Aorta (tissue), 5 donors: Measurements from ENCODE around the gene CIAPIN1. TPM values are rescaled to one million over a fixed set of nuclear protein-coding genes. Genes with fewer than 3 reads are reported as not detected.

Source experiments
- ATAC-seq: fragments of 200-7000 bp; cut with Tn5 transposase; one replicate; pipeline ENCODE4 v1.9.1; 2022; ENCODE audit warnings: moderate library complexity; ENCODE audit not compliant: low FRiP score
- DNase-seq, 2 donors: peaks; one replicate each; pipeline ENCODE4 v3.0.0-alpha.2; 2020
- H3K27ac ChIP-seq, 2 donors: one replicate each; pipeline ENCODE4 v1.5.1; 2013; ENCODE audit warnings: low read length in 2 of 2, mild to moderate bottlenecking in 2 of 2, moderate library complexity in 2 of 2, control low read depth in 1 of 2, inconsistent platforms in 1 of 2, low read depth in 1 of 2
- H3K27me3 ChIP-seq, 2 donors: one replicate each; pipeline ENCODE4 v1.6.1; 2013; ENCODE audit warnings: control low read depth in 1 of 2, low read length in 1 of 2, mild to moderate bottlenecking in 1 of 2, moderate library complexity in 1 of 2; ENCODE audit not compliant: insufficient read depth in 2 of 2, control insufficient read depth in 1 of 2
- H3K36me3 ChIP-seq, 2 donors: one replicate each; pipeline ENCODE4 v1.6.1; 2013; ENCODE audit warnings: control low read depth in 1 of 2, low read length in 1 of 2, mild to moderate bottlenecking in 1 of 2; ENCODE audit not compliant: insufficient read depth in 2 of 2, control insufficient read depth in 1 of 2
- H3K4me1 ChIP-seq, 2 donors: one replicate each; pipeline ENCODE4 v1.6.1; 2013; ENCODE audit warnings: low read length in 2 of 2, control low read depth in 1 of 2, mild to moderate bottlenecking in 1 of 2, moderate library complexity in 1 of 2; ENCODE audit not compliant: insufficient read depth in 2 of 2, control insufficient read depth in 1 of 2
- H3K4me3 ChIP-seq, 2 donors: one replicate each; pipeline ENCODE4 v1.5.1; 2013; ENCODE audit warnings: low read length in 2 of 2, control low read depth in 1 of 2, mild to moderate bottlenecking in 1 of 2
- H3K9me3 ChIP-seq: one replicate; pipeline ENCODE4 v1.6.1; 2013; ENCODE audit warnings: mild to moderate bottlenecking, low read length; ENCODE audit not compliant: control insufficient read depth
- WGBS, 2 donors: extraction: QIAGEN DNeasy Blood & Tissue Kit; methylation state at CpG; one replicate each; pipeline ENCODE4 v1.1.7; 2013; 5-methylcytosine and 5-hydroxymethylcytosine counted together
- intact Hi-C, 2 donors: fragments of 100-400 bp; cut with DNase I; formaldehyde crosslinking; loops; one replicate each; pipeline versions ENCODE4 v1.14.2 to v1.15.0; 2022
- polyA plus RNA-seq, 2 donors: library from polyadenylated mRNA; stranded (reverse); fragments of 200-250 nt; gene quantifications; one replicate each; pipeline ENCODE4 v1.2.3, GENCODE V29; 2013
- total RNA-seq, 2 donors: library from RNA; stranded (reverse); fragmentation: NEBNext Ultra II Directional; extraction: Animal tissue kit (Norgen Biotek cat#: 25700); gene quantifications; one replicate each; pipeline ENCODE4 v1.2.1, GENCODE V29; 2021
- donor health status: healthy with polysubstance abuse.
- donor health status: Bipolar disorder and iron deficiency.
- donor health status: DM: no; HTN: no; CAD: no.
- donor health status: DM: no; HTN: no; CAD: no.
- donor health status: DM: yes; HTN: yes; CAD: no.

Gene CIAPIN1
- total and polyA plus RNA-seq, 4 donors: 16.3 to 27.4 (median 24.1) TPM

DNA sequence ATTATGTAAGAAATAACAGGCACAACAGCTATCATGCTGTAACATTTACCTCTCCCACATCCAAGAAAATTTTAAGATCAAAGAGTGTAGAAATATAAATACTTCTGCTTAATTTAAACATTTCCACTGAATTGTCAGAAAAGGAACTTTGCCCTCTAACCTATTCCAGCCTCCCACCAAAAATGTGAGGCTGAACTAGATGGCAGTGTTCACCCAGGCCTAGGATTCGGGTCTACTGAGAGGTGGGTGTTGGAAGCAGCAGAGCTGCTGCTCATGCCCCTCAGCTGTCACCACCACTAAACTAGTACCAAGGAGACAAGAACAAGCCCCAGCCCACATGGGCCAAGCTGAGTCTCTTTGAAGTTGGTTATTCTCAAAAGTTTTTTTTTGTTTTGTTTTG, 11.3 kb downstream of the CIAPIN1 start:
- Histone ChIP-seq H3K9me3 (no peaks in the 10 kb centered on the region), H3K4me3 (no peak overlapping the region), H3K27me3 (no peaks in the 10 kb centered on the region), H3K4me1 (no peaks in the 10 kb centered on the region), H3K27ac (no peak overlapping the region), H3K36me3 (peaks cover 2 to 19% of the 10 kb centered on the region in 2 donors)
- intact Hi-C loops: no loop called here
- no peak for DNase-seq
- no peak for ATAC-seq
- WGBS, 2 donors: 80 to 93% methylated on average over 1 of the region's 1 CpG

DNA sequence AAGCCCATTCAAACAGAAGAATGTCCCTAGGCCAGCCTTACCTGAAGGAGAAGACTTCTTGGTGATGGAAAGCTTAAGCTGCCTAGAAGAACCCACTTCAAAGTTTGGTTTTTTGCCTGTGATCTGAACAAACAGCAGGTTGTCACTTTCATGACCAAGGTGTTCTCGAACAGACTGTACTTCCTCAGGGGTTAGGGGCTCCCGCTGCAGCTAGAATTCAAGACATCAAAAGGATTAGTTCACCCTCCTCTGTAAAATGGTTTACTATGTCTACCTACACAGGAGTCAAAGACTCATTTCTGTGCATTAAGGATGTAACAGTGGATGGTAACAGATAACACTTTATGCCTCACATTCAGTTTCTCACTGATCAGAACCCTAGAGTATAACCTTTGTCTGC, 13.2 kb downstream of the CIAPIN1 start:
- DNase-seq: no peak
- peaks cover 4 to 20% of the 10 kb centered on the region in 2 donors for H3K36me3 ChIP-seq
- H3K9me3 ChIP-seq: no peaks in the 10 kb centered on the region
- H3K27me3 ChIP-seq: no peaks in the 10 kb centered on the region
- intact Hi-C loops: no loop called here
- H3K27ac ChIP-seq: no peak overlapping the region
- ATAC-seq: no peak
- no peaks in the 10 kb centered on the region for H3K4me1 ChIP-seq
- H3K4me3 ChIP-seq: no peak overlapping the region
- 95 to 96% methylated on average over 2 of the region's 2 CpGs for WGBS, 2 donors

DNA sequence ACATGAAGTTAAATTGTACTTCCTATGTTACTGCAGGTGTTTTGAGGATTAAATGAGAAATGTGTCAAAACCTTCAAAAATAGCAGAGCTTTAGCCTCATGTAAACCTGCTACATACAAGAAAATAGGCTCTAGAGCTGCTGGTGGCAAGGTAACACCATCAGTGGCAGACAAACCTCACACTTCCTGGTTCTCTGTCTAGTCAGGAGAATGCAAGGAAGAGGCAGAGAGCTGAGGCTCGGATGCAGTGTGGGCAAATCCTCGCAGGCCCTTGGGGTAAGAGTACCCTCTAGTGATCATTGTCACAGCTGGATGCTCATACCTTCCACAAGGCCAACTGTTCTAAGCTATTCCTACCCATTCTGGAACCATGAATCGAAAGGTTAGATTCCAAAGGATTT, 14.2 kb downstream of the CIAPIN1 start:
- Histone ChIP-seq H3K36me3 (peaks cover 4 to 22% of the 10 kb centered on the region in 2 donors), H3K4me1 (no peaks in the 10 kb centered on the region), H3K9me3 (no peaks in the 10 kb centered on the region), H3K27me3 (no peaks in the 10 kb centered on the region), H3K27ac (no peak overlapping the region), H3K4me3 (no peak overlapping the region)
- ATAC-seq (no peak), DNase-seq (no peak)
- 89 to 93% methylated on average over 3 of the region's 3 CpGs for WGBS, 2 donors
- intact Hi-C loops: no loop called here

DNA sequence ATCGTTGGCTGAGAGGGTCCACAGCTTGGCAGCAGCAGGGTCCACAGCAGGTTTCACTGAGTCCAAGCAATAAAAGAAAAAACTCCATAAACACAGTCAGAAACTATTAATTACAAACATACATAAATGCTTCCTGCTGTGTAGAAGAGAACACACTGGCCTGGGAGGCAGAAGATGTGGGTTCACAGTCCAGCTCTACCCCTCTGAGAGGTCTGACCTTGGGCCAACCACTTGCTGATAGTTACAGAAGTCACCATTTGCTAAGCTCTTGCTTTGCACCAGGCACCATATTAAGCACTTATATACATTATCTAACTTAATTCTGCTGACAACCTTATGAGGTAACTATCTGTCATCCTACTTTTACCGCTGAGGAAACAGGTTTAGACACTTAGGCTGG, 14.7 kb downstream of the CIAPIN1 start:
- Histone ChIP-seq H3K4me1 (no peaks in the 10 kb centered on the region), H3K4me3 (no peak overlapping the region), H3K27me3 (no peaks in the 10 kb centered on the region), H3K27ac (no peak overlapping the region), H3K36me3 (peaks cover 4 to 22% of the 10 kb centered on the region in 2 donors), H3K9me3 (no peaks in the 10 kb centered on the region)
- ATAC-seq: no peak
- intact Hi-C loops: no loop called here
- DNase-seq: no peak
- 92 to 97% methylated on average over 2 of the region's 2 CpGs for WGBS, 2 donors

DNA sequence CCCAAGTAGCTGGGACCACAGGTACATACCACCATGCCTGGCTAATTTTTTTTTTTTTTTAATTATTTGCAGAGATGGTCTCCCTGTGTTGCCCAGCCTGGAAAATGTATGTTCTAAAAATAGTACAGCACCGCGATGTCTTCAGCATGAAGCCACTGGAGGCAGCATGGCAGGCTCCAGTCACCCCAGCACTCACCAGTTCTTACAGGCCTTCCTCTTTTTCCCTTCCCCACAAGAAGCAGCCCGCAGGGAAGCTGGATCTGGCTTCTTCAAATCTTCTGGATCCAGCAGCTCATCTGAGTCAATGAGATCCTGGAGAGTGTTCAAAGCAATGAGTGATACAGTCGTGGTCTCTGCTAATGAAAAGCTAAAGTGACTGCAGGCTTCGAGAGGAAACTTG, 16.2 kb downstream of the CIAPIN1 start:
- no peak overlapping the region for H3K4me3 ChIP-seq
- DNase-seq (no peak), ATAC-seq (no peak)
- intact Hi-C loops: no loop called here
- no peak overlapping the region for H3K27ac ChIP-seq
- H3K36me3 ChIP-seq: peaks cover 4 to 20% of the 10 kb centered on the region in 2 donors
- H3K4me1 ChIP-seq: no peaks in the 10 kb centered on the region
- H3K9me3 ChIP-seq: no peaks in the 10 kb centered on the region
- H3K27me3 ChIP-seq: no peaks in the 10 kb centered on the region
- 84 to 85% methylated on average over 5 of the region's 5 CpGs for WGBS, 2 donors

DNA sequence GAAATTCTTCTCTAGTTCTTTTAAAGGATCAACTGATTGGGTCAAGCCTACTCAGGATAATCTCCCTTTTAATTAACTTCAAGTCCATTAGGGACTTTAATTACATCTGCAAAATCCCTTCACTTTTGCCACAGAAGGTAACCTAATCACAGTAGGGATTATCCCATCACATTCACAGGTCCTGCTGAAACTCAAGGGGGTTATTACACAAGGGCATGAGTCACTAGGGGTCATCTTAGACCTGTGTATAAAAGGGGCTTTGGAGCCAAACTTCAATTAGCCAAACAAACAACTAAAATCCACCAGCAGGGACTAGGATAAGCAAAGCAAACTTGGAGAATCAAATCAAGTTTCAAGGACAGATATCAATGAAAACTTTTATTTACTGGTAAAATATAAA, 19.4 kb downstream of the CIAPIN1 start:
- Histone ChIP-seq H3K36me3 (peaks cover 2 to 14% of the 10 kb centered on the region in 2 donors), H3K9me3 (no peaks in the 10 kb centered on the region), H3K4me1 (no peaks in the 10 kb centered on the region), H3K4me3 (no peak overlapping the region), H3K27me3 (no peaks in the 10 kb centered on the region), H3K27ac (no peak overlapping the region)
- DNase-seq (no peak), ATAC-seq (no peak)
- intact Hi-C loops: loop anchor here in 1 of 2 donors (10.0 kb wide), 1 partner anchor 343 kb away; no protein-coding TSS in a partner anchor

DNA sequence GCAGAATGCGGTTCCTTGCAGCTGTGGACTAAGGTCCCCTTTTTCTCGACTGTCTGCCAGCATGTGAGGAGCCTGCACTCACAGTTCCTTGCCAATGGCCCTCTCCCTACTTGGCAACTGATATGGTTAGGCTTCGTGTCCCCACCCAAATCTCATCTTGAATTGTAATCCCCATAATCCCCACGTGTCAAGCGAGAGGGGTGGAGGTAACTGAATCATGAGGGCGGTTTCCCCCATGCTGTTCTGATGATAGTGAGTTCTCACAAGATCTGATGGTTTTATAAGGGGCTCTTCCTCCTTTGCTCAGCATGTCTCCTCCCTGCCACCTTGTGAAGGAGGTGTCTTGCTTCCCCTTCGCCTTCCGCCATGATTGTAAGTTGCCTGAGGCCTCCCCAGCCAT, 19.9 kb downstream of the CIAPIN1 start:
- Histone ChIP-seq H3K9me3 (no peaks in the 10 kb centered on the region), H3K4me1 (no peaks in the 10 kb centered on the region), H3K36me3 (peaks cover 2 to 11% of the 10 kb centered on the region in 2 donors), H3K4me3 (no peak overlapping the region), H3K27me3 (no peaks in the 10 kb centered on the region), H3K27ac (no peak overlapping the region)
- intact Hi-C loops: loop anchor here in 1 of 2 donors (10.0 kb wide), 1 partner anchor 343 kb away; no protein-coding TSS in a partner anchor
- DNase-seq (no peak), ATAC-seq (no peak)
- WGBS, 2 donors: 79 to 81% methylated on average over 8 of the region's 8 CpGs

DNA sequence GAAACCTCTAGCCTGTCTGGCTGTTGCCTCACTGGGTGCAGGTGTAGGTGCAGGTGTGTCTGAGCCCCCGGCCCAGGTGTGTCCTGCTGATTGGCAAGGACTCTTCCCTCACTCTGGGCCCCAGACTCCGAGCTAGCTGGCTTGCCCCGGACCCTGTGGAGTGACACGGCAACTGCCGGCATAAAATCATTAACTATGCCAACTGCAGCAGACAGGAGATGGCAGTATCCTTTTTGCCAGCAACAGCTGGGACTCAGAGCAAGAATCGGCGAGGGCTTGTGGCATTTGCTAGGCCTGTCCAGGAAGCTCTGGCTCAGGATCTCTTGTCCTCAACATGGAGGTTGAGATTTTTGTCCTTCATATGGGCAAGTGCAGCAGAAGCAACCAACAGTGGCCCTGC, 20.8 kb downstream of the CIAPIN1 start:
- no peak for ATAC-seq
- DNase-seq: no peak
- no peaks in the 10 kb centered on the region for H3K9me3 ChIP-seq
- no peak overlapping the region for H3K4me3 ChIP-seq
- no peaks in the 10 kb centered on the region for H3K27me3 ChIP-seq
- intact Hi-C loops: loop anchor here in 1 of 2 donors (10.0 kb wide), 1 partner anchor 342 kb away; no protein-coding TSS in a partner anchor
- 67 to 70% methylated on average over 7 of the region's 7 CpGs for WGBS, 2 donors
- peaks cover 2 to 8% of the 10 kb centered on the region in 2 donors for H3K36me3 ChIP-seq
- no peaks in the 10 kb centered on the region for H3K4me1 ChIP-seq
- no peak overlapping the region for H3K27ac ChIP-seq

DNA sequence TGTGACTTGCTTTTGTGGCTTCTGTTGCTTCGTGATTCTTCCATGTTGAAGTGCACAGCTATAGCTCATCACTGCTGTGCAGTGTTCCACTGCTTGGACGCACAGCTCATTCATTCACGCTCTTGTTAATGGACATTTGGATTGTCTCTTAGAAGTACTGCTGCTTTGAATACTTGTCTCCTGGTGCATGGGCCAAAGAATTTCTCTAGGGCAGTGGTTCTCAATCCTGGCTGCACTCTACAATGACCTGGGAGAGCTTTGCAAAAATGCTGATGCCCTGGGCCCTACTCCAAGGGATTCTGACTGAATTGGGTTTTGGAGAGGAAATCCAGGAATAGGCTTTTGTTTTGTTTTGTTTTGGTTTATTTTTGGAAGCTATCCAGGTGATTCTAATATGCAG, 22.6 kb downstream of the CIAPIN1 start:
- Histone ChIP-seq H3K36me3 (peaks cover 0 to 2% of the 10 kb centered on the region in 2 donors), H3K9me3 (no peaks in the 10 kb centered on the region), H3K27ac (no peak overlapping the region), H3K27me3 (no peaks in the 10 kb centered on the region), H3K4me1 (no peaks in the 10 kb centered on the region), H3K4me3 (no peak overlapping the region)
- DNase-seq (no peak), ATAC-seq (no peak)
- 65 to 66% methylated on average over 3 of the region's 3 CpGs for WGBS, 2 donors
- intact Hi-C loops: loop anchor here in 1 of 2 donors (10.0 kb wide), 1 partner anchor 340 kb away; no protein-coding TSS in a partner anchor
